Stimulated activated CD8-positive, alpha-beta memory T cell treated with anti-CD3 and anti-CD28 coated beads, Interleukin-15, amount 100 ng/mL, for 24 hours (primary cell): ENCODE measurements around the gene PROM2.
"Not testable (repeated sequence)": the region's sequence is repeated elsewhere in the genome, so short reads cannot be mapped to it uniquely, and the experiment has no call there.

Experiments
- DNase-seq: peaks from one replicate; pipeline ENCODE4 v3.0.0-alpha.2; 2020; ENCODE audit warnings: low read depth

PROM2 gene

GRCh38 chr2:95274291-95275150 is at the start of gene PROM2:
Gene PROM2 (plus strand): TSS chr2:95274449. CDS start chr2:95274586, 137 bp downstream.
- DNase-seq, result no peak

GRCh38 chr2:95225658-95226057 is 48.6 kb upstream of the PROM2 start:
- DNase-seq, result no peak

GRCh38 chr2:95231723-95232122 is 42.5 kb upstream of the PROM2 start:
- DNase-seq, result no peak

- no peak for DNase-seq
Observed at GRCh38 chr2:95232232-95232631, 42.0 kb upstream of the PROM2 start.

DNA sequence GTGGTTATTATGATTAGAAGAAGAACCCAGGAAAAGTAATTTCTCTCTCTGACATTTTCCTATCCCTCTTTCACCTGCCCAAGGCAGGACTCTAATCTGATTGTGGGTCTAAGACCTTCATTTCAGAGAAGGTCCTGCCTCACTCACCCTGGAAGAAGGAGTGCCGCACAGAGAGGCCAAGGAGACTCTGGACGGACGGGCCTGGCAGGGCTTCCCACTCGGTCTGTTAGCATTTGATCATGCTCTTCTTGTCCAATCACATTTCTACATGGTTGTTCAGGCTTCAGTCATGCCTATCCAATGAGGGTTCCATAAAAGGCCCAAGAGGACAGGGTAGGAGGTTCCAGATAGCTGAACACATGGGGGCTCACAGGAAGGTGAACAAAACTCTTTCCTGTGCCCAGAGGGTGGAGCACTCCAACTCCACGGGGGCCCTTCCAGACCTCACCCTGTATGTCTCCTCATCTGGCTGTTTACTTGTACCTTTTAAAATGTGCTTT is 39.9 kb upstream of the PROM2 start:
- no peak for DNase-seq

DNA sequence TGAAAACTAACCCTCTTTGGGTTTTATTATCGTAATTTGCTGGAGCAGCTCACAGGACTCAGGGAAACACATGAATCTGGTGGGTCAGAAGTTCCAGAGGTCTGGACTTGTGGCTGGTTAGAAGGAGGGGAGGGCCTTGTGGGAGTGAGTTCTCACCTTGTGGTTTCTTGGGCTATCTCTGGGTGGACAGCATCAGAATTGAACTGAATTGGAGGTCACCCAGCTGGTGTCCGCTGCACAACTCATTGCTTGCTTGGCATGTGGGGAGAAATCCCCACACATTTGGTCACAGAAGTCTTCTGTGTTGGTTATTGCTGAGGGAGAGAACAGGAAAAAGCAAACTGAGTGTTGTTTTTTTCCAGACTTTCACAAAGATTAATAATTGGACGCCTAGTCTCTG is 39.4 kb upstream of the PROM2 start:
- DNase-seq, result no peak

DNA sequence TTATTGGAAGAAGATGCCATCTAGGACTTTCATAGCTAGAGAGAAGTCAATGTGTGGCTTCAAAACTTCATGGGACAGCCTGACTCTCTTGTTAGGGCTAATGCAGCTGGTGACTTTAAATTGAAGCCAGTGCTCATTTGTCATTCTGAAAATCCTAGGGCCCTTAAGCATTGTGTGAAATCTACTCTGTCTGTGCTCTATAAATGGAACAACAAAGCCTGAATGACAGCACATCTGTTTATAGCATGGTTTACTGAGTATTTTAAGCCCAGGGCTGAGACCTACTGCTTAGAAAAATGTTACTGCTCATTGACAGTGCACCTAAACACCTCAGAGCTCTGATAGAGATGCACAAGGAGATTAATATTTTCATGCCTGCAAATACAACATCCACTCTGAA is 36.1 kb upstream of the PROM2 start:
- no peak for DNase-seq

- no peak for DNase-seq
Observed at GRCh38 chr2:95240091-95240490, 34.2 kb upstream of the PROM2 start.

GRCh38 chr2:95240556-95240955 is 33.7 kb upstream of the PROM2 start:
- DNase-seq, result no peak

DNA sequence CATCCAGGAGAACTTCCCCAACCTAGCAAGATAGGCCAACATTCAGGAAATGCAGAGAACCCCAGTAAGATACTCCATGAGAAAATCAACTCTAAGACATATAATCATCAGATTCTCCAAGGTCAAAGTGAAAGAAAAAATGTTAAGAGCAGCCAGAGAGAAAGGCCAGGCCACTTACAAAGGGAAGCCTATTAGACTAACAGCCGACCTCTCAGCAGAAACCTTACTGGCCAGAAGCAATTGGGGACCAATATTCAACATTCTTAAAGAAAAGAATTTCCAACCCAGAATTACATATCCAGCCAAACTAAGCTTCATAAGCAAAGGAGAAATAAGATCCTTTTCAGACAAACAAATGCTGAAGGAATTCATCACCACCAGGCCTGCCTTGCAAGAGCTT is 32.2 kb upstream of the PROM2 start:
- not testable (repeated sequence) for DNase-seq

GRCh38 chr2:95258271-95258670 is 16.0 kb upstream of the PROM2 start:
- no peak for DNase-seq

DNA sequence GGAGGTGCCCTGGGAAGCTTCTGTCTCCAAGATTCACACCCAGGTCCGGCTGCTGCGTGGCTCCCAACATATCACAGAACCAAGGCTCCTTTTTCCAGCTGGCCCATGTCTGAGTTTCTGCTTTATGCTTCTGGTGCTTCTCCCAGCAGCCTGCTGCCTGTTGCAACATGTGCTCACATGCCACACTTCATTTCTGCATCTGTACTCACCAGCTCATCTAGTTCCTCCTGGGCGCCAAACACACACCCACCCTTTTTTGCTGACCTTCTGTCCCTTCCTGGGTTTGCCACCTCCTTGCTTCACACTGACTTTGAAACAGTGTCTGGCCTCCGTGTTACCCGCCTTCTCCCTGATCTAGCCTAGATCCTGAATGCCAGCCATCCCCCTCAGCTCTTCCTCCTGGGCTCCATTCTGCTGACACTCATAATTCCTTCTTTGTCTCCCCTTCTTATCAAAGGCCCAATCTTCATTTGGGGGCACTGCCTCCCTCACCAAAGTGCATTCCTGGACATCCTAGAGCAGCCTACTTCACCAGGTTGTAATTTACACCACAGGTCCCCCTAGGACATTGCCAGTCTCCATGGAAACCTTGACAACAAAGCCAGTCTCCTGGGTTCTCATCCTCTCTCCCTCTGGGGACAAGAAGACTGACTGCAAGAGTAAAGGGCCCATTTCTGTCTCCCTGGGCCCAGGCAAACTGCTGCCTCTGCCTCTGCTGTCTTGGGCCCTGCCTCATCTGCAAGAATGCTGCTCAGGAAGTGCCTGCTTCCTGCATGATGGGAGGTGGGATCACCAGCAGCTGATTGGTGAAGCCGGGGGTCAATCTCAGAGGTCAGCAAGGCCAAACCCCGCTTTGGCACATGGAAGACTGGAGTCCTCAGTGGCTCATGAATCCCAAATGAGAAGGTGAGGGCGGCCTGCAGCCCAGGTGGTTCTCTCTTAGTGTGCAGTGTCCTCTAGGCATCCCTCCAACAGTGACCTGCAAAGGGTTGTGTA is 13.9 kb upstream of the PROM2 start:
- no peak for DNase-seq

GRCh38 chr2:95261602-95262001 is 12.6 kb upstream of the PROM2 start:
- DNase-seq, result no peak

DNA sequence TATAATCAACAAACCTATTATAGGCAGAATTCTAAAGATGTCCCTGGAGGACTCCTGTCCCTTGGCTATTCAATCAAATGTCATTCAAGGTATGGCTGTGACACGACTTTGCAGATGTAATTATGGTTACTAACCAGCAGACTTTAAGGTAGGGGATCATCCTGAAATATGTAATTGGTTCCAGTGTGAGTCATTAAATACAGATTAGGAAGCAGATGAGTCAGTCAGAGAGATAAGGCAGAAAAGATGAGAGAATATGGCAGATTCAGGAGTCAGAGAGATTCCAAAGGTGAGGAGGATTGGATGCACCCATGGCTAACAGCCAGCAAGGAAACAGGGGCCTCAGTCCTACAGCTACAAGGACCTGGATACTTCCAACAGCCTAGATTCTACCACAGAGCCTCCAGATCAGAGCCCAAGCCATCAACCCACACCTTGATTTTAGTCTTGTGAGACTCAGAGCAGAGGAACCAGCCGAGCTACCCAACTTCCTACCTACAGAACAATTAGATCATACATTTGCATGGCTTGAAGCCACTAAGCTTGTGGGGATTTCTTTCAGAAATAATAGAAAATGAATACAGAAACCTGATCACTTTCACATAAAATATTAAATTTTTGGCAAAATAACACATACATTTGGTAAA is 11.2 kb upstream of the PROM2 start:
- DNase-seq, result no peak

DNA sequence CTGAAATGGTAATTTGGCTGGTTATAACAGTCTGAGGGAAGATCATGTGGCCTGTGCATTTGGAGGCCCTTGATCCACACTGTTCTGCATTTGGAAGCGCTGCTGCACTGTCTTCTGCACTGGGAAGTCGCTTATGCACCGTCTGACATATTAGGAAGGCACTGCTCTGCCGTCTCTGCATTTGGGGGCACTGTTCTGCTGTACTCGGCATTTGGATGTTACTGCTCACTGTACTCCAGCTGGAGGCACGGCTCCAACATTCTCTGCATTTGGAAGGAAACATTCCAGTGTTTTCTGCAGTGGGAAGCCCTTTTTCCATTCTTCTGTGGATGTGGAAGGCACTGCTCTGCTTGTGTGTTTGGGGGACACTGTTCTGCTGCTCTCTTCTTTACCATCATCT is 9.6 kb upstream of the PROM2 start:
- DNase-seq, result no peak

DNA sequence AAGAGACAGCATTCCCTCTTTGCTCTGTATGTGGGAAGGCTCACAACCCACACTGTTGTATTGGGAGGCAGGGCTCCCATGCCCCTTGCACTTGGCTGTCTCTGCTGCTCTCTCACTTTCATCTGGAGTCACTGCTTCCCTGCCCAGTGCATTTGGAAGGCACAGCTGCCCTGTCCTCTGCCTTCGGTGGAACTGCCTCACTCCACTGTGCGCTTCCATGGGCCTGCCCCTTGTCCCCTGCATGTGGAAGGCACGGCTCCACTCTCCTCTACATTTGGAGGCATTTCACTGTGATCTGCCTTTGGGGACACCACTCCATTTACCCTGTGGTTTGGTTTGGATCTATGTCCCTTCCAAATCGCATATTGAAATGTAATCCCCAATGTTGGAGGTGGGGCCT is 9.1 kb upstream of the PROM2 start:
- DNase-seq, result no peak

DNA sequence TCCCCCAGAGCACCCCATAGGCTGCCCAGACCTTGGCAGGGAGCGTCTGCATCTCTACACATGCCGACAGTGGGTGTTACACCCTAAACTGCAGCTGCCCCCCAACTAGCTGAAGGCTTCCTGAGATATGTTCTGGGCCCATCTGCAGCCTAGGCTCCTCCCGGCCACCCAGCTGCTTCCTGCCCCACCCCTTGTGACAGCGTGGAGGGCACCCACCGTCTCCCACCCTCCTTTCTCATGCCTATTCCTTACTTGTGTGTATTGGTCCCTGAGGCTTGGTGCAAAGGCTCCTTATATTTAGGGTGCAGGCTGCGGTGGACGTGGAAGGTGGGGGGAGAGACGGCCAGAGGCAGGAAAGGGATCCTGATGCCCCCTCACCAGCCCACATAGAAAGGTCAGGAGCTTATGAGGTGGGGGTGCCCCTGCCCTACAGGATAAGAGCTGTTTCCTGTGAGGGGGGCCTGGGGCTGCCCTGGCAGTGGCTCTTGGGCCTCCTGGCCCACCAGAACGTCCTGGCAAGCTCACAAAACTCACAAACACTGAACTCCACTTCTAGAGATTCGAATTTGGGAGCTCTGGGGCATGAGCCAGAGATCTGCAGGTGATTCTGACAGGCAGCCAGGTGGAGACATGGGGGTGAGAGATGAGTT is 7.3 kb upstream of the PROM2 start:
- no peak for DNase-seq

GRCh38 chr2:95267458-95268210 is 6.6 kb upstream of the PROM2 start:
- DNase-seq, result no peak

DNA sequence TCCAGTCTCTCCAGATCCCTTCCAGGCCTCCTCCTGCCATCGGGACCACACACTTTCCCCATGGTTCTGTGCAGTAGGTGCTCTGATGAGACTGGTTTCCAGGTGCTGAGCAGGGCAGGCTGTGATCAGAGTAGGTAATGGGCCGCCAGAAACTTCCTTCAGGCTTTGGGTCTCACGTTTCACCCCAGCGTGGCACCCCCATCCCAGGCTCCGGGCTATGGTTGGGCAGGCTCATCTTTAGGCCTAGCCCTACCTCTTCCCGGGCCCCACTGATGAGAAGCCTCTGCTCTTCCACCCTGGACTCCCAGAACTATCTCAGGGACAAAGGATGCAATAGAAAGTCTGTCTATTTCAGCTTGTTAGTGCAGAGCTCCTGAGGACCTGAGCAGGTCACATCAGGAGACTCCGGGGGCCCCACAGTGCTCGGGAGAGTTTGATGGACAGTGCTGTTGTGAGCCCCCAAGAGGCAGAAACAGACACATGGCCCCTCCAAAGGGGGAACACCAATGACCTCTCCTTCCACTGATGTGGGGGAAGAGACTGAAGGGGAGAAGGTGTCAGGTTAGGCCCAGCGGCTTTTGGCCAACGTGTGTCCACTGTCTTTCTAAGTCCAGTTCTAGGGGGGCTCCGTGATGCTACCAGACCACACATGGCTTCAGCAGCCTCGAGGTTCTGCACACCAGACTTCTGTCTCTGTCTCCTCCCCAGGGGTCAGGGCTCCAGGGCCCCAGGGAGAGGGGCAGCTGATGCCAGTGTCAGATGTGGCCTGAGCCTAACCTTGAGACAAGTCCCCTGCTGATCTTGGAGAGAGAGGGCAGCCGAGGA is 5.8 kb upstream of the PROM2 start:
- DNase-seq, result no peak
